ENCODE results near the gene SRGAP1. TPM values are rescaled to one million over a fixed set of nuclear protein-coding genes. Genes with fewer than 3 reads are reported as not detected.

The SRGAP1 gene
- total RNA-seq, 6 donors from 2014 or later: 4.7 to 36.7 (median 14.0) TPM

DNA sequence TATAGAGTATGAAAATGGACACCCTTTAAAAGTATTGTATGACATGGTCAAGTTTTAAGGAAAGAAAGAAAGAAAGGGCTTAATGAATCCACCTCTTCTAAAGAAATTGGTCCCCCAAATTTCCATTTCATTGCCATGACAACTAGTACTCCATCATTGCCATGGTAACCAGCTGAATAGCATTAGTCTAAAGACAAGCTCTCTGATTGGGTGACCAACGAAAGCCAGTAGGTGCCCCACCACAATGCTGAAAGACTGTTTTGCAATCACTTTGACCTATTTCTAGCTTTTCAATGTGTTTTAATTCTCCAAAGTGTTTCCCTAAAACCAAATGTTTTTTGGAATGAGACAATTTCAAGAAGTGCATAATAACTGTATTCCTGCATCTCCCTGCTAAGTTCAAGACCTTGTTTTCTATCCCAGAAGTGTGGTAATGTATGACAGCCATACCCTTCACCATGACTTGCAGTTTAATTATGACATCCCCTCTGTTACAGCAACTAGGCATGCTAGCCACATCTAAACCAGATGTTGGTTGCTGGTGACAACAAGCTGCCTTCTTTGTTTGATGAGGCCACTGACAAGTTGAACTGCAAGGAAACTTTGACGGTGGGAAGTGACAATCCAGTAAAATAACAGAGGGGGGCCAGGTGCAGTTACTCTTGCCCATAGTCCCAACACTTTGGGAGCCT is 330.9 kb downstream of the SRGAP1 start:
- Histone ChIP-seq H3K4me1 (peaks cover 0 to 7% (median under 1%) of the 10 kb centered on the region in 4 donors), H3K27ac (no peak overlapping the region), H3K27me3 (no peaks in the 10 kb centered on the region), H3K9me3 (no peaks in the 10 kb centered on the region), H3K4me3 (no peak overlapping the region), H3K36me3 (no peaks in the 10 kb centered on the region)
- no peak for DNase-seq
- WGBS, 2 donors: 56 to 59% methylated on average over 2 of the region's 2 CpGs
- no peak for TF ChIP-seq POLR2A (IDR thresholded peaks at IDR 0.05)
- no peak for ATAC-seq (ENCODE audit: low FRiP score in 2 of 2)

- Histone ChIP-seq H3K27ac (no peak overlapping the region), H3K4me1 (peaks cover 6 to 21% (median 9%) of the 10 kb centered on the region in 4 donors), H3K36me3 (no peaks in the 10 kb centered on the region), H3K27me3 (no peaks in the 10 kb centered on the region), H3K9me3 (no peaks in the 10 kb centered on the region), H3K4me3 (no peak overlapping the region)
- WGBS, 2 donors: 65 to 75% methylated on average over 7 of the region's 7 CpGs
- no peak for ATAC-seq (ENCODE audit: low FRiP score in 2 of 2)
- TF ChIP-seq CTCF (IDR thresholded peaks at IDR 0.05): no peak
- no peak for TF ChIP-seq POLR2A (IDR thresholded peaks at IDR 0.05)
- TF ChIP-seq POLR2AphosphoS5 (IDR thresholded peaks at IDR 0.05): no peak
- TF ChIP-seq EP300 (IDR thresholded peaks at IDR 0.05): no peak
- DNase-seq: no peak
Measured at GRCh38 chr12:64177001-64177400, 332.5 kb downstream of the SRGAP1 start.

GRCh38 chr12:64178122-64178521 is 333.6 kb downstream of the SRGAP1 start:
- no peak overlapping the region for H3K27ac ChIP-seq
- no peaks in the 10 kb centered on the region for H3K36me3 ChIP-seq
- peaks cover 6 to 21% (median 9%) of the 10 kb centered on the region in 4 donors for H3K4me1 ChIP-seq
- H3K4me3 ChIP-seq: no peak overlapping the region
- TF ChIP-seq CTCF (IDR thresholded peaks at IDR 0.05): no peak
- no peak for TF ChIP-seq POLR2A (IDR thresholded peaks at IDR 0.05)
- TF ChIP-seq EP300 (IDR thresholded peaks at IDR 0.05): no peak
- no peak for TF ChIP-seq POLR2AphosphoS5 (IDR thresholded peaks at IDR 0.05)
- no peak for DNase-seq
- peak in 1 of 2 donors; percentile 60 for ATAC-seq (ENCODE audit: low FRiP score in 2 of 2)
- 50 to 74% methylated on average over 1 of the region's 1 CpG for WGBS, 2 donors
- no peaks in the 10 kb centered on the region for H3K27me3 ChIP-seq
- no peaks in the 10 kb centered on the region for H3K9me3 ChIP-seq

GRCh38 chr12:64180951-64181350 is 336.5 kb downstream of the SRGAP1 start:
- 44 to 64% methylated on average over 5 of the region's 5 CpGs for WGBS, 2 donors
- Histone ChIP-seq H3K36me3 (no peaks in the 10 kb centered on the region), H3K9me3 (no peaks in the 10 kb centered on the region), H3K27me3 (no peaks in the 10 kb centered on the region), H3K27ac (peak overlapping the region in 2 of 4 donors; percentile 16 to 50), H3K4me3 (no peak overlapping the region), H3K4me1 (peaks cover 6 to 21% (median 9%) of the 10 kb centered on the region in 4 donors)
- DNase-seq (no peak), ATAC-seq (ENCODE audit: low FRiP score in 2 of 2) (peak; percentile 42 to 58)
- TF ChIP-seq POLR2AphosphoS5 (IDR thresholded peaks at IDR 0.05): peak in 1 of 2 donors; percentile 21
- TF ChIP-seq CTCF (IDR thresholded peaks at IDR 0.05): no peak

DNA sequence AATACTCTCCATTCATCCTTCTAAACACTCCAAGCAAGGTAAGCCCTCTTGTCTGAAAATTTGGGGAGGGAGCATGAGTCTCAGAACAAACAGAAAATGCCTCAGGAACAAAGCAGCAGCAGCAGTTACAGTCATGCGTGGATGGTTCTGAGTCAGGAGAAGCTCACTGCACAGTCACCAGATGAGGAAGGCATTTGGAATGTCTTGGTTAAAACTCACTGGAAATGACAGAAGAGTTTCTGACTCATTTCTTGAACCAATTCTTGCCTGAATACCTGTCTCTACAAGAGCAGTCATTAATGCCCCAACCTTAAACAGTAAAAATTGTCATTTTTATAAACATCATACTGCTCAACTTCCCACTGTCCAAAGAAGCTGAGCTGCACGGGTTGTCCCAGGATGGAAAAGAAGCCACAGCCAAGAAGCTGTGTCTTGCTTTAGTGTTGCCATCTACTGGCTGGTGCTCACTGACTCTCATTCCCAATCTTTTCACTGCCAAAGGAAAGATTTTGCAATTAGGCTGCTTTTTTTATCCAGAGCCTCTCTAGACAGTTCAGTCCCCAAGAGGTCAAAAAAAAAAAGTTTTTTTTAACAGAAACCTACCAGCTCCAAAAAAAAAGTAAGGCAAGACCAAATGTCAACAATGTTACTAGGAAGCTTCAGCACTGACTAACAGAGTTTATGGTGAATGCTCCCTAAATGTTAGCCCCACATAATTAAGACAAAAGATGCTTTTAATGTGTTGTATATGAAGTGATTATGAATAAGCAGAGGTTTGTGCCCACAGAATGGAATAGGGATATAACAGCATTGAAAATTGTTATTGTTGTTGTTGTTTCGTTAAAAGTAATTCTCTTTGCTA is 337.2 kb downstream of the SRGAP1 start:
- TF ChIP-seq POLR2AphosphoS5 (IDR thresholded peaks at IDR 0.05) (peak in 1 of 2 donors; percentile 19), CTCF (IDR thresholded peaks at IDR 0.05) (peak in 5 of 6 experiments; percentile 30 to 55 (median 47)), EP300 (IDR thresholded peaks at IDR 0.05) (no peak)
- DNase-seq (peak in 1 of 2 donors; percentile 42), ATAC-seq (ENCODE audit: low FRiP score in 2 of 2) (peak; percentile 83 to 92)

More for the DNA sequence above, 337.2 kb downstream of the SRGAP1 start:
- no peaks in the 10 kb centered on the region for H3K36me3 ChIP-seq
- H3K4me1 ChIP-seq: peaks cover 6 to 21% (median 9%) of the 10 kb centered on the region in 4 donors
- peak overlapping the region in 1 of 4 donors; percentile 50 for H3K27ac ChIP-seq
- WGBS, 2 donors: 41 to 52% methylated on average over 3 of the region's 3 CpGs
- no peaks in the 10 kb centered on the region for H3K27me3 ChIP-seq
- no peak overlapping the region for H3K4me3 ChIP-seq
- no peaks in the 10 kb centered on the region for H3K9me3 ChIP-seq

Measured in upper lobe of left lung (tissue), 6 donors.